HEK293T (cell line): ENCODE measurements around the gene SCNM1.

Source experiments
- BHLHE40 ChIP-seq: fragments of 450-650 bp; IDR thresholded peaks from 2 replicates; pipeline ENCODE4 v1.6.1; 2016; ENCODE audit warnings: mild to moderate bottlenecking, moderate library complexity, borderline replicate concordance
- ELF4 ChIP-seq: fragments of 450-650 bp; IDR thresholded peaks from 2 replicates; pipeline ENCODE4 v1.6.1; 2017; ENCODE audit warnings: antibody characterized with exemption
- FOXA1 ChIP-seq: fragments of 450-650 bp; IDR thresholded peaks from 2 replicates; pipeline ENCODE4 v1.6.1; 2016; ENCODE audit warnings: mild to moderate bottlenecking
- FOXK2 ChIP-seq: fragments of 450-650 bp; IDR thresholded peaks from 2 replicates; pipeline ENCODE4 v1.6.1; 2016; ENCODE audit warnings: mild to moderate bottlenecking
- FOXM1 ChIP-seq: fragments of 450-650 bp; IDR thresholded peaks from 2 replicates; pipeline ENCODE4 v1.6.1; 2017; ENCODE audit warnings: mild to moderate bottlenecking, borderline replicate concordance
- HDGF ChIP-seq: fragments of 450-650 bp; IDR thresholded peaks from 2 replicates; pipeline ENCODE4 v1.6.1; 2017; ENCODE audit warnings: antibody characterized with exemption, borderline replicate concordance
- L3MBTL2 ChIP-seq: fragments of 450-650 bp; conservative IDR thresholded peaks from 2 replicates; pipeline ENCODE4 v1.6.1; 2016; ENCODE audit warnings: mild to moderate bottlenecking
- NFRKB ChIP-seq: fragments of 450-650 bp; IDR thresholded peaks from 2 replicates; pipeline ENCODE4 v1.6.1; 2016; ENCODE audit warnings: mild to moderate bottlenecking, moderate library complexity
- SP1 ChIP-seq: fragments of 450-650 bp; IDR thresholded peaks from 2 replicates; pipeline ENCODE4 v1.6.1; 2017
- SUZ12 ChIP-seq: fragments of 450-650 bp; IDR thresholded peaks from 2 replicates; pipeline ENCODE4 v1.6.1; 2016; ENCODE audit warnings: mild to moderate bottlenecking

DNA sequence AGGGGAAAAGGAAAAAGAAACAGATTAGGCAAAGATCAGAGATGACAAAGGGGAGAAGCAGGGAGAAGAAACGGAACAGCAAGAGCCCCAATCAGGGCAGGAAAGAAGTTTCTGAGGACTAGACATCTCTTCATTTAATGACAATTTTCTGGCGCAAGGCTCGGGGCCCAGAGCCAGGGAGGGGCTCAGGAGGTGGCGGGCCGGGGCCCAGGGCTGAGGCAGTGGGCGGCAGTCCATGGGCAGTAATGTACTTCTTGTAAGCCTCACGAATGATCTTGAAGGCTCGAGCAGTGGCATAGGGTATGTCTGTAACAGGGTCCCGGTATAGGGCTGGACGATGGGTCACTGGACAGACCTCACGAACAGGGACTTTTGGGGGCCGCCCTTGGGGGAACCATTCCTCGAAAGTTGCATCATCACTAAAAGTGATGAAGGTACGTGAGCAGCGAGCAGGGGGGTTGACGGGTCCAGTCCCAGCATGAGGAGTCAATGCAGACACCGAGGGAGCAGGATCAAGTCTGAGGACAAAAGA, 10.6 kb downstream of the SCNM1 start:
- TF ChIP-seq SP1 (no peak), FOXM1 (no peak), SUZ12 (no peak), ELF4 (no peak), FOXK2 (no peak), HDGF (no peak), BHLHE40 (no peak), L3MBTL2 (no peak), NFRKB (no peak), FOXA1 (no peak)
